Esophagus muscularis mucosa (tissue), 3 donors: ENCODE results near the gene PRM3.

Experiments used
- CTCF ChIP-seq, 3 experiments: fragments of 200-600 bp in 2 of 3; fragments of 450-650 bp in 1 of 3; sonication (generic) in 2 of 3; IDR thresholded peaks; one replicate each; pipeline ENCODE4 v1.5.1; 2017 to 2019; ENCODE audit warnings: antibody characterized with exemption in 3 of 3, mild to moderate bottlenecking in 2 of 3, moderate library complexity in 1 of 3
- POLR2A ChIP-seq: fragments of 450-650 bp; IDR thresholded peaks from one replicate; pipeline ENCODE4 v1.6.1; 2017; ENCODE audit warnings: antibody characterized with exemption, moderate library complexity, mild to moderate bottlenecking, low read depth

DNA sequence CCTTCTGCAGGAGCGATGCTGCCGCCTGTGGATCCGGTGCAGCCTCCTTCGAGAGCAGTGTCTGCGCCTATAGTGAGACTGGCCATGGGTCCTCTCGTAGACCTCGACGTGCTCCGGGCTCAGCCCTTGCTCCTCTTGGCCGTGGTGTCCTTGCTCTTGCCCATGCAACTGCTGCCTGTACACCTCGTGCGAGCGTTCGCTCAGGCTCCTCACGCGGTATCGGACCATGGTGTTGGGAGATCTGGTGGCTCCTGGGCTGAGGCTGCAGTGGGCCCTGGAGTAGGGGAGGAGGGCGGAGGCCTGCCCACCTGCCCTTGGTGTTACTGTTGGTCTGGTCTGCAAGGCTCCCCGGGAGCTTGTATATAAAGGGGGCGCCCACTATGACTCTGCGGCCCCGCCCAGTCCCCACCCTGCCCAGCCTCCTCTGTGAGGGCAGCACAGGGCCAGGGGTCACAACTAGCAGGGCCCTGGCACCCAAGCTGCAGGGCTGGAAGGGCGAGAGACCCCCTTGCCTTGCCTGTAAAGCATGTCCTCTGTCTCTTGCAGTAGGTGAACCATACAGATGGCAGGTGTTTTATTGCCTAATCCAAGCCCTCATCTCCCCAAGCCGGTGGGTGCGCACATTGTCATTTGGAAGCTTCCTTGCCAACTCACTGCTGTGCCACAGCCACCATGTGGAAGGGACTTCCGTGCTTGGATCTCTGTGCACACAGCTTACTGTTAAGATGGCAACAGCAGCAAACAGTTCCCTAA is 2.9 kb upstream of the PRM3 start, which contains the start of gene PRM2:
- TF ChIP-seq POLR2A = no peak
- no peak for TF ChIP-seq CTCF (IDR thresholded peaks at IDR 0.05)
